NCI-H2196 treated with DMSO at 0.1 percent for 48 hours (cell line): Measurements from ENCODE around the gene GOLGA6D.
"Not testable (repeated sequence)": the region's sequence is repeated elsewhere in the genome, so short reads cannot be mapped to it uniquely, and the experiment has no call there.

ENCODE experiments used
- DNase-seq: peaks from one replicate; lab custom pipeline; 2025; ENCODE audit not compliant: unreplicated experiment; lab: John Stamatoyannopoulos, UW

Gene GOLGA6D

DNA sequence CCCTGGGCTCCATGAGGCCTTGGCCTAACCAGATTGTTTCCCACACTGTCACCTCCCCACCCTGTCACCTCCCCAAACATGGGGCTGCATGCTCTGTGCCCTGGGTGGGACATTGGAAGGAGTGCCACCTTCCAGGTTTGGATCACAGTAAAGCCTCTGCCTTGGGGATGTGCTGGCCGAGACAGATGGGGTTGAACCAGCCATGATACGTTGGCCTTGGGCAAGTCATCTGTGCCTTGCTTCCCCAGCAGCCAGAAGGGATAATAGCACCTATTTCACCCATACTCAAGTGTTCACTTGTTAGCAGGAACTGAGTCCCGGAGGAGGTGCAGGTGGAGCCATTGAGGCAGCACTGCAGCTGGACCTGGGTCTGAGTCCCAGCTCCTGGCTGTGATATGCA is 7.0 kb upstream of the GOLGA6D start:
- DNase-seq, result not testable (repeated sequence)

GRCh38 chr15:75278497-75278896 is 4.1 kb upstream of the GOLGA6D start:
- not testable (repeated sequence) for DNase-seq

DNA sequence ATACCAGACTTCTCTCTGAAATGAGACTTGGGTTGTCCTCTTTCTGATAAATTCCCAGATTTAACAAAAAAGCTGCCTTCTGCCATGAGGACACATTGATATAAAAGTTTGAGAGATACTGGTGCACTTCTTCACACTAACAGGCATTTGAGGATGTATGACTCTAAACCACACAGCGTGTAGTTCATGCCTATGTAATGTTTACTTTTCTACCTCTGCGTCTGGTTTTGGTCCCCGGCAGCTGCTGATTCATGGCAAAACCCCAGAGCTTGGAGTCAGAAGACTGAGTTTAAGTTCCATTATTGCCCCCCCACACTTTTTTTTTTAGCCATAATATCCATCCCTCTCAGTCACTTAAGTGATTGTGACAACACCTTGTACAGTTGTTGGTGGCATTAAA is 1.5 kb downstream of the GOLGA6D start:
- DNase-seq, result not testable (repeated sequence)

DNA sequence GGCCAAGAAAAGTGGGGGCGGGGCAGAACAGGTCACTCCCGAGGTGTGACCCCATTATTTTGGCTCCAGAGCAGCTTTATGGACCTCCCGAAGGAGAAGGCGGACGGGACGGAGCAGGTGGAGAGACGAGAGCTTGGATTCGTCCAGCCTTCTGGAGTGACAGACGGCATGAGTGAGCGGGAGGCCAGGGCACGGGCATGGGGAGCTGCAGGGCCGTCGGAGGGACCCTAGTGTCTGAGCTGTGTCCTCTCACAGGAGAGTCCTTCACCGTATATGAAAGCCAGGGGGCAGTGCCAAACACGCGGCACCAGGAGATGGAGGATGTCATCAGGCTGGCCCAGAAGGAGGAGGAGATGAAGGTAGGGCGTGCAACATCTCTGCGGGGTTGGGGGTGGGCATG is 11.0 kb downstream of the GOLGA6D start:
- not testable (repeated sequence) for DNase-seq

GRCh38 chr15:75298541-75299310 is 16.1 kb downstream of the GOLGA6D start:
- not testable (repeated sequence) for DNase-seq

- not testable (repeated sequence) for DNase-seq
Measured at GRCh38 chr15:75299311-75299688, 16.7 kb downstream of the GOLGA6D start.

DNA sequence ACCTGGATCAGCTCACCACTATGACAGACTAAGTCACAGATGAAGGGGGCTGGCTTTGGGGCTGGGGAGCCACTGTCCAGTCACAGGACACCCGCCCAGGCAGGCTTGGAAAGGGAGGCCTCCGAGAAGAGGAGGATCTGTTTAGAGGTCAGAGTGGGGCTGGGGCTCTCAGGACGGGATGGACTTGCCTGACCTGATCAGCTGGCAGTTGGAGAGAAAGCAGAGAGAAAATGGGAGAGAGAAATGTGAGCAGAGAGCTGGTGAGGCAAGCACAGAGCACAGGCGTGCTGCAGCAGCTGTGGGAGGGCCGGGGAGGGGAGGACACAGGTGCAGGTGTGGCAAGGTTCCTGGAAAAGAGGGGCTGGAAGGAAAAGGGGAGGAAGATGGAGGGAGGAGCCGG is 17.4 kb downstream of the GOLGA6D start:
- not testable (repeated sequence) for DNase-seq

- no peak for DNase-seq
Measured at GRCh38 chr15:75302318-75302717, 19.7 kb downstream of the GOLGA6D start.

DNA sequence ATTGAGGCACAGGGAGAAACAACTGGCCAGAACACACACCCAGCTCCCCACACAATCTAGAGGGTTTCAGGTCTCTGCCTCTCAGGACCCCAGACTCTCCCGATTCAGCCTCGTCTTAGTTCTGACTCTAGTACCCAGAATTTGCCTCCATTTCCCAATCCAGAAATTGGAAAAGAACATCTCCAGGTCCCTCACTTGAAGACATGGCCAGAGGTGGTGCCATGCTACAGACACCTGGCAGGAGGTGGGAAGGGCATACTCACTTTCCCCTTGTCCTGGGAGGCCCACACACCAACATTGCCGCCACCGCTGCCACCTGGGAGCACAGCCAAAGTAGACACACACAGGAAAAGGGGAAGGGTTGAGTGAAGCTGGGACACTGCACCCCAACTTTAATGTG is 20.1 kb downstream of the GOLGA6D start:
- not testable (repeated sequence) for DNase-seq

DNA sequence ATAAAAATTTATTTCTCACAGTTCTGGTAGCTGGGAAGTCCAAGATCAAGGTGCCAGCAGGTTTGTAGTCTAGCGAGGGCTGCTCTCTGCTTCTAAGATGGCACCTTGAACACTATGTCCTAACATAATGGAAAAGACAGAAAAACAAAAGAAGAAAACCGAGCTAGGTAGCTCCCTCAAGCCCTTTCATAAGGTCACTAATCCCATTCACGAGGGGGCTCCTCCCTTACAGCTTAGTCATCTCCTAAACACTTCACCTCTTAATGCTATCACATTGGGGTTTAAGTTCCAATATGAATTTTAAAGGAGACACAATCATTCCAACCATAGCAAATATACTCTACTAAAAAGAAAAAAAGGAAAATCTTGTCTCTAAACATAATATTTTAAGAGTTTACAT is 23.6 kb downstream of the GOLGA6D start:
- DNase-seq, result no peak

GRCh38 chr15:75307778-75308390 is 25.2 kb downstream of the GOLGA6D start:
- DNase-seq, result no peak

- no peak for DNase-seq
Measured at GRCh38 chr15:75309711-75310110, 27.1 kb downstream of the GOLGA6D start.

DNA sequence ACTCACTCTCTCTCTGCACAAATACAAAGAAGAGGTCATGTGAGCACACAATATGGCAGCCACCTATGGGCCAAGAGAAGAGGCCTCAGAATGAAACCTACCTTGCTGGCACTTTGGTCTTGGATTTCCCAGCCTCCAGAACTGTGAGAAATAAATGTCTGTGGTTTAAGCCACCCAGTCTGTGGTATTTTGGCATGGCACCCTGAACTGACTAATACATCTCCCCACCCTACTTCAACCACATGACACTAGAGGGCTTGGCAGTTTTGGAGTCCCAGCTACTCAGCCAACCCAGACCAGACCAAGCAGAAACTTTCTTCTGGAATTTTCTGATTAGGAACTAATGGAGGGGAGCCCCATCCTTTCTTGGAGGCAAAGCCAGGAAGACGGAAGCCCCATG is 29.9 kb downstream of the GOLGA6D start:
- not testable (repeated sequence) for DNase-seq

GRCh38 chr15:75313116-75313845 is 30.6 kb downstream of the GOLGA6D start:
- no peak for DNase-seq

DNA sequence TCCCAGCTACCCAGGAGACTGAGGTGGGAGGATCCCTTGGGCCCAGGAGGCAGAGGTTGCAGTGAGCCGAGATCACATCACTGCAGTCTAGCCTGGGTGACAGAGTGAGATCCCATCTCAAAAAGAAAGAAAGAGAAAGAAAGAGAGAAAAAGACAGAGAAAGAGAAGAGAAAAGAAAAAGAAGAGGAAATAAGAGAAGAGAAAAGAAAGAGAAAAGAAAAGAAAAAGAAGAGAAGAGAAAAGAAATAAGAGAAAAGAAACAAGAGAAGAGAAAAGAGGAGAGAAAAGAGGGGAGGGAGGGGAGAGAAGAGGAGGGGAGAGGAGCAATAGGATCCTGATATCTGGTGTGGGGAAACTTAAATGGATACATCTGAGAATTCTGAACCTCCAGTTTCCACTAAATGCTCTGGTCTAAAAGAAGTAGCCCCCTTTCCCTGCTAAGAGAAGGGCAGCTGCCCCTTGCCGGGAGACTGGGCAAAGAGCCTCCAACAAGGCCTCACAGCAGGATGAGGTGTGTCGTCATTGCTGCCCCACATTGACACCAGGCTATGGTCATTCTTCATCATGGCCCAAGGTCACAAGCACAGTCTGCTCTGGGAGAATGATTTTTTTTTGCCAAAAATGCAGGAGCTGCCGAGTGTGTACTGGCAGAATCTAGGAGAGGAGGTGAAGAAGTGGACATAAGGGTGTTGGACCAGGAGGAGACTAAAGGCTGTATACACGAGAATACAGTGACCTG is 32.1 kb downstream of the GOLGA6D start:
- DNase-seq, result no peak

GRCh38 chr15:75319231-75319897 is 36.7 kb downstream of the GOLGA6D start:
- not testable (repeated sequence) for DNase-seq

- DNase-seq, result no peak
Measured at GRCh38 chr15:75321711-75322110, 39.1 kb downstream of the GOLGA6D start.

DNA sequence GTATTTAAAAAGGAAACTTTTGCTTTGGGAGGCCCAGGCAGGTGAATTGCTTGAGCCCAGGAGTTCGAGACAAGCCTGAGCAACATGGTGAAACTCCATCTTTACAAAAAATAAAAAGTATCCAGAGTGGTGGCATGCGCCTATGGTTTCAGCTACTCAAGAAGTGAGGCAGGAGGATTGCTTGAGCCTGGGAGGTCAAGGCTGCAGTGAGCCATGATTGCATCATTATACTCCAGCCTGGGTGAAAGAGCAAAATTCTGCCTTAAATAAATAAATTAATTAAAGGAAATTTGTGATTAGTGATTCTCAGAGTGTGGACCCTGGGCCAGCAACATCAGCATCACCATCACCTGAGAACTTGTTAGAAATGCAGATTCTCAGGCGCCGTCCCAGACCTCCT is 43.3 kb downstream of the GOLGA6D start:
- DNase-seq, result no peak

DNA sequence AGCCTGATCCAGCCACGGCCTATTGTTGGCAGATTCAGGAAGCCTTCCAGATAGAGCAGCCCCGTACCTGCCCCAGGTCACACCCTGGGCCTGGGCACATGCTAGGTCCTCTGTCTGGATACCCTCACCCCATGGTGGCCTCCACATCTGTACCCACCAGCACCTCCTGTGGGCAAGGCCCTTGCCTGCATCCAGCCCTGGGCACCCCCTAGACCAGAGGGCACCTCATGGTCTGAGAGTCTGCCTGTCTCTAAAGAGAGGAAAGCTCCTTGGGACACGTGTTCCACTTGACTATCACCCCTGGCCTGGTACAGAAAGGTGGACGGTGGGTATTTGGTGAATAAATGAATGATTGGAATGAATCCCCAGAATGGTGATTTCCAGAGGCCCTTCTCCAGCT is 44.4 kb downstream of the GOLGA6D start:
- DNase-seq, result no peak

DNA sequence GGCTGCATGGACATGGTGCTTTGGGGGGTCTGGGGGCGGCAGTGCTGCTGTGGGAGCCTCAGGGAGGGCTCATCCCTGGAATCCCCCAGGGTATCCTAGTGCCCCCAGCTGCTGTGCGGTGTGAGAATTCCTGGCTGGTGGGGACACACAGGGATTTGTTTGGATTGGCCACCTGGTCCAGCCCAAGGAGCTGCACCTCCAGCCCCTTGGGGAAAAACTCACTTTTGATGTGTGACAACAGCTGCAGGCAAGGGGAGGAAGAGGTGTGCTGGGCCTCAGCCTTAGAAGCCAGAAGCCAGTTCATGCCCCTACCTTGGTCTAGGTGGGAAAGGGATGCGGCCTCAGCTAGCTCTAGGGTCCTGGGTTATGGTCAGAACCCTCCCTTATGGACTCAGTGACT is 44.9 kb downstream of the GOLGA6D start:
- no peak for DNase-seq
